Measurements from ENCODE around the gene UNK. TPM values are rescaled to one million over a fixed set of nuclear protein-coding genes. Genes with fewer than 3 reads are reported as not detected.

Gene UNK, protein sequence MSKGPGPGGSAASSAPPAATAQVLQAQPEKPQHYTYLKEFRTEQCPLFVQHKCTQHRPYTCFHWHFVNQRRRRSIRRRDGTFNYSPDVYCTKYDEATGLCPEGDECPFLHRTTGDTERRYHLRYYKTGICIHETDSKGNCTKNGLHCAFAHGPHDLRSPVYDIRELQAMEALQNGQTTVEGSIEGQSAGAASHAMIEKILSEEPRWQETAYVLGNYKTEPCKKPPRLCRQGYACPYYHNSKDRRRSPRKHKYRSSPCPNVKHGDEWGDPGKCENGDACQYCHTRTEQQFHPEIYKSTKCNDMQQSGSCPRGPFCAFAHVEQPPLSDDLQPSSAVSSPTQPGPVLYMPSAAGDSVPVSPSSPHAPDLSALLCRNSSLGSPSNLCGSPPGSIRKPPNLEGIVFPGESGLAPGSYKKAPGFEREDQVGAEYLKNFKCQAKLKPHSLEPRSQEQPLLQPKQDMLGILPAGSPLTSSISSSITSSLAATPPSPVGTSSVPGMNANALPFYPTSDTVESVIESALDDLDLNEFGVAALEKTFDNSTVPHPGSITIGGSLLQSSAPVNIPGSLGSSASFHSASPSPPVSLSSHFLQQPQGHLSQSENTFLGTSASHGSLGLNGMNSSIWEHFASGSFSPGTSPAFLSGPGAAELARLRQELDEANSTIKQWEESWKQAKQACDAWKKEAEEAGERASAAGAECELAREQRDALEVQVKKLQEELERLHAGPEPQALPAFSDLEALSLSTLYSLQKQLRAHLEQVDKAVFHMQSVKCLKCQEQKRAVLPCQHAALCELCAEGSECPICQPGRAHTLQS
- total RNA-seq (ENCODE audit: low replicate concordance): 9.6 and 10.4 TPM in 2 replicates

DNA sequence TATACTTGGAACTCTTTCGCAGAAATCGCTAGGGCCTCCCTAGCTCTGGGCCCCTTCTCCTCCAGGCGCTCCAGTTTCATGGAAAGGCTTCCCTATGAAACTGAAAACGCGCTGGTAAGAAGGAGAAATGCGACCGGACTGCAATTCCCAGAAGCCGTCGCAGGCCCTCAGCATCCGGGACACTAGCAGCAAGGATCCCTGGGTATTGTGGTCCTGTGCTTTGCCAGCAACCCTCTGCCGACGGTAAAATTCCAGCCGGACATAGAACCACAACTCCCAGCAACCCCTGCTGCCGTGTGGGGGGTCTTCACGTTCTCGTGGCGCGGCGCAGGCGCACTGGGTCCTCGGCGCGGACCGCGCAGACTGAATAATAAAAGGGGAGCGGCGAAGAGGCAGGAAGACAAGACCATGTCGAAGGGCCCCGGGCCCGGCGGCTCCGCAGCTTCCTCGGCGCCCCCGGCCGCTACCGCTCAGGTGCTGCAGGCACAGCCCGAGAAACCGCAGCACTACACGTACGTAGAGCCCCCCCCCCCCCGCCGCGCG, at the start of gene UNK:
Gene UNK, plus strand, starts transcription at position 334 of the 543 bp plus-strand sequence. Its CDS starts 75 bp downstream, at position 409.

DNA sequence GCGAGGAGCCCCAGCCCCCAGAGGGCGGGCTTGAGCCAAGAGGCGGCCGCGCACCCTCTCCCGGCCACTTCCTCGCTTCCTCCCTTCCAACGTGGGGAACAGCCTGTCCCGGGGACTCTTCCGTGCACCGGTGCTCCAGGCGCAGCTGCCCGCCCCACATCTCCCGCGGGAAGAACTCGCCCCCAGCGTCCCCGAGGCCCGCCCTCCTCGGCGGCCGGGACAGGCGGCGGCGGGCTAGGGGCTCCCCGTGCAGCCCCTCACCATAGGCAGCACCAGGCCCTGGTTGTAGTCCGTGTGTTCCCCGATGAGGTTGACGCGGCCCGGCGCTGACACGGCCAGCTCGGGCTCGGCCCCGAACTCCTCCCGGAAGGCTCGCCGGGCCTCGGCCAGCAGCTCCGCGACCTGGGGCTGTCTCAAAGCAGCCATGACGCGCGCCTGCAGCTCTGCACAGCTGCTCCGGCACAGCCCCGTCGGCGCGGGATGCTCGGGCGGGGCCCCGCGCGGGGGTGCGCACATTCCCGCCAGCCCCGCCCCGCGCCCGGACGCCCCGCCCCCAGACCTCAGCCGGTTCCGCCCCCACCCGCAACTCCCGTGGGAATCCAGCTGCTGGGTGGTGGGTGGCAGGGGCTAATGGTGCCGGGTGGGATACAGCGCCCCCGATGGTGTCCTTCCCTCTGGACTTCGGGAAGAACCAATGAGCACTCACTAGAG, 19.7 kb upstream of the UNK start, which contains the start of gene GALK1:
Gene GALK1, minus strand, starts transcription at position 482 of the 711 bp plus-strand sequence. Its CDS starts 56 bp downstream, at position 426.

DNA sequence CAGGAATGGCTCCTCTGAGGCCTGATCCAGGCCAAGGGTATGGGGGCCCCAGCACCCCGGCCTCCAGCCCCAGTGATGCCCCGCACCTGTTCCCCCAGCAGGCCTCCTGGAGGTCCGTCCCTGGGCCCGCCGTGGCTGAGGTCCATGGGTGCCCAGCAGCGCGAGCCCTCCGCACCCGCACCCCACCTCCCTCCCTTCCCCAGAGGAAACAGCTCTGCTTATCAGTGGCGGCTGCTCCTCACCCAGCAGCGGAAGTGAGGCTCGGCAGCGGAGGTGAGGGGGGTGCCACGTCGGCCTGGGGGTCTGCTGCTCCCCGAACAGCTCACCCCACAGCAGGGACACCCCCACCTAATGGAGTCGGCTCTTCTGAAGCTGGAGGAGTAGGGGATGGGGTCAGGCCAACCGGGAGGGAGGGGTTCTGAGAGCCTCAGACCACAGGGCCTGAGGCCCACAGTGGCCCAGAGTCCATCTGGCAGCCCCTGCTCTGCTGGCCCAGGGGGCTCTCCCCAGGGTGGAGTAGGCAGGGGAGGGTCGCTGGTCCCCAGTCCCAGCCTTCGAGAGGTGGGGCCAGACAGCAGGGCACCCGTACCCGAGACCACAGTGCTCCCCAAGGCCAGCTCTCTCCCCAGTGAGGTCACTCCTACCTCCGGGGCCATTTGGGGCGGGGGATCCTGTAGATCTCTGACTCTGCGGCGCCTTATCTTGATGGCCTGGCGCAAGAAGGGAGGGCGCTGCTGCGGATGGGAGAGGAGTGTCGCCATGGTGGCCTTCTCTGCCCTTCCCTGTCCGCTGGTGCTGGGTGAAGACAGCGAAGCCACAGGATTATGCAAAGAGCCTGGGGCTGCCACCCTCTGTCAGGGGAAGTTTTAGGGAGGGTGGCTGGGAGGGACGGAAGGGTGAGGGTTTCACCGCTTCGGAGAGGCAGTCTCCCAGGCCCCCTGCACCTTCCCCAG, 59.2 kb downstream of the UNK start, which contains the start of gene UNC13D:
Gene UNC13D, minus strand, starts transcription at position 828 of the 953 bp plus-strand sequence. Its CDS starts 67 bp downstream, at position 761.

DNA sequence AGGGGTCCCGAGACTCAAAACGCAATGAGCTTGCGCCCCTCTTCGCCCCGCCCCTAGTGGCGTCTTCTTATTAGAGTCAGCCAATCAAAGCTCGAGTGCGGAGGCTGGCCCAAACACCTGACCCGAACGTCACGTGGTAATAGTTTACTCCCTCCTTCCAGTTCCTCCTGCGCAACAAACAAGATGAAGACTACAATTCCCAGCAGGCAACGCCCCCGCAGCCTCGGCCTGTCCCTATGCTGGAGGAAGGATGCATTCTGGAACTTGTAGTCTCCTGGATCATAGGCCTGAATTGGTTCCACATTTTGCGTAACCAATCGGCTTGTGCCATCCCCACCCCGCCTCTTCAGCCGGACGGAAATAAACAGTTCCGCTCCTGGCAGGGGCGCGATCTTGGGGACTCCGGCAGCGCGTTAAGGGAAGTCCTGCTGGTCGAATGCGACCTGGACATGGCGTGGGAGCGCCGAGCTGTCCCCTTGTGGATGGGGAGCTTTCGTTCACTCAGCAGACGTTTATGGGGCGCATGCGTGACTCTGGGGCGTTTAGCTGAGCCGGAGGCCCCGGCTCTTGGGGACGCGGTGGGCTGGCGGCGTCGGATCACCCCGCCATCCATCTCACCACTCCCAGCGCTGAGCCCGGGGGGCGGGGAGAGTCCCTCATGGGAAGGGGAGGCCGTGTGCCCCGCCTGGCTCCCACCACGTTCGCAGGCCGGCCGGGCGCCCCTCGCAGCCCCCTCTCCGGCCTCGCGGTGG, 70.9 kb downstream of the UNK start, which contains the start of gene WBP2:
Gene WBP2, minus strand, starts transcription at position 26 of the 752 bp plus-strand sequence. CDS start 38 bp downstream, outside the sequence.

Other genes with a start within 250 kb of the UNK start
- 1.6 and 4.0 TPM in 2 replicates for gene MYO15B, start 197.0 kb upstream of the UNK start, total RNA-seq (ENCODE audit: low replicate concordance)
- not detected in 2 replicates for gene SMIM5, start 151.4 kb upstream of the UNK start, total RNA-seq (ENCODE audit: low replicate concordance)
- 10.9 and 18.5 TPM in 2 replicates for gene RECQL5, start 117.7 kb upstream of the UNK start, total RNA-seq (ENCODE audit: low replicate concordance)
- 50.4 and 52.5 TPM in 2 replicates for gene SAP30BP, start 117.5 kb upstream of the UNK start, total RNA-seq (ENCODE audit: low replicate concordance)
- gene ITGB4, start 63.3 kb upstream of the UNK start, total RNA-seq (ENCODE audit: low replicate concordance): 0.23 TPM in 2 replicates
- 47.5 and 59.7 TPM in 2 replicates for gene GALK1, start 19.6 kb upstream of the UNK start, total RNA-seq (ENCODE audit: low replicate concordance)
- 0.30 and 0.82 TPM in 2 replicates for gene UNC13D, start 59.6 kb downstream of the UNK start, total RNA-seq (ENCODE audit: low replicate concordance)
- 21.3 TPM in 2 replicates for gene WBP2, start 70.5 kb downstream of the UNK start, total RNA-seq (ENCODE audit: low replicate concordance)
- gene TRIM47, start 93.8 kb downstream of the UNK start, total RNA-seq (ENCODE audit: low replicate concordance): 17.4 and 21.2 TPM in 2 replicates
- 6.0 and 19.2 TPM in 2 replicates for gene TRIM65, start 112.1 kb downstream of the UNK start, total RNA-seq (ENCODE audit: low replicate concordance)
- 22.0 and 27.7 TPM in 2 replicates for gene MRPL38, start 120.1 kb downstream of the UNK start, total RNA-seq (ENCODE audit: low replicate concordance)
- gene FBF1, start 156.2 kb downstream of the UNK start, total RNA-seq (ENCODE audit: low replicate concordance): 7.9 and 15.8 TPM in 2 replicates
- 58.5 and 155 TPM in 2 replicates for gene ACOX1, start 194.4 kb downstream of the UNK start, total RNA-seq (ENCODE audit: low replicate concordance)
- gene TEN1, start 194.4 kb downstream of the UNK start, total RNA-seq (ENCODE audit: low replicate concordance): 11.1 and 22.9 TPM in 2 replicates
- 1.2 and 1.4 TPM in 2 replicates for gene CDK3, start 216.0 kb downstream of the UNK start, total RNA-seq (ENCODE audit: low replicate concordance)
- gene EVPL, start 242.5 kb downstream of the UNK start, total RNA-seq (ENCODE audit: low replicate concordance): not detected in 2 replicates

Data from smooth muscle cell of the coronary artery (primary cell).